SK-N-SH (cell line): ENCODE results near the gene CFAP69. TPM values are rescaled to one million over a fixed set of nuclear protein-coding genes. Genes with fewer than 3 reads are reported as not detected.

Source experiments
- CTCF ChIA-PET: fragments of 300-600, 350-600 bp; formaldehyde crosslinking; extraction: SDS; loops from one replicate; lab custom pipeline; 2021; lab: Yijun Ruan, JAX
- POLR2A ChIA-PET: fragments of 350-600 bp; sonication (Branson Sonifier 250); formaldehyde crosslinking; extraction: SDS; loops from one replicate; lab custom pipeline; 2020; ENCODE audit warnings: antibody characterized with exemption, inconsistent platforms; lab: Yijun Ruan, JAX
- DNase-seq: peaks from one replicate; pipeline ENCODE4 v3.0.0; 2012
- H2AFZ ChIP-seq: fragments of 200-600 bp; sonication (generic); 2 replicates; pipeline ENCODE4 v1.8.1; 2016; ENCODE audit warnings: antibody characterized with exemption, mild to moderate bottlenecking, low read depth
- H3F3A ChIP-seq: fragments of 200-600 bp; sonication (generic); replicated peaks from 2 replicates; pipeline ENCODE3; 2016; ENCODE audit warnings: antibody characterized with exemption, mild to moderate bottlenecking; ENCODE audit not compliant: insufficient read depth
- H3K27ac ChIP-seq, 2 experiments: fragments of 200-500 bp in 1 of 2; fragments of 200-600 bp in 1 of 2; sonication (Bioruptor generic) in 1 of 2; sonication (generic), shearing (Covaris generic) in 1 of 2; 2 replicates each; pipeline versions ENCODE4 v1.5.1 to v1.6.1; 2014 to 2016; ENCODE audit warnings: low read depth in 2 of 2, inconsistent platforms in 1 of 2, low read length in 1 of 2, mild to moderate bottlenecking in 1 of 2, mixed read lengths in 1 of 2
- H3K27me3 ChIP-seq: fragments of 200-600 bp; sonication (generic), shearing (Covaris generic); 2 replicates; pipeline ENCODE4 v1.6.1; 2016; ENCODE audit warnings: mixed run types; ENCODE audit not compliant: insufficient read depth
- H3K36me3 ChIP-seq, 2 experiments: fragments of 200-500 bp in 1 of 2; fragments of 200-600 bp in 1 of 2; sonication (Bioruptor generic) in 1 of 2; sonication (generic) in 1 of 2; replicated peaks in 1 of 2; 2 replicates each; pipeline versions ENCODE3 to v1.5.1; 2014 to 2016; ENCODE audit warnings: low read length in 1 of 2, mild to moderate bottlenecking in 1 of 2; ENCODE audit not compliant: insufficient read depth in 2 of 2, control insufficient read depth in 1 of 2
- H3K4me1 ChIP-seq, 2 experiments: fragments of 200-500 bp in 1 of 2; fragments of 200-600 bp in 1 of 2; sonication (Bioruptor generic) in 1 of 2; sonication (generic), shearing (Covaris generic) in 1 of 2; 2 replicates each; pipeline versions ENCODE4 v1.5.1 to v1.6.1; 2014 to 2016; ENCODE audit warnings: low read depth in 1 of 2, low read length in 1 of 2, mixed run types in 1 of 2; ENCODE audit not compliant: insufficient read depth in 2 of 2, control insufficient read depth in 1 of 2
- H3K4me2 ChIP-seq: fragments of 200-600 bp; sonication (generic), shearing (Covaris generic); 2 replicates; pipeline ENCODE4 v1.6.1; 2017; ENCODE audit warnings: mixed run types
- H3K4me3 ChIP-seq, 2 experiments: fragments of 200-500 bp in 1 of 2; fragments of 200-600 bp in 1 of 2; sonication (Bioruptor generic) in 1 of 2; sonication (generic), shearing (Covaris generic) in 1 of 2; 2 replicates each; pipeline versions ENCODE4 v1.5.1 to v1.8.1; 2014 to 2016; ENCODE audit warnings: low read depth in 2 of 2, inconsistent platforms in 1 of 2, low read length in 1 of 2, mild to moderate bottlenecking in 1 of 2, mixed read lengths in 1 of 2, moderate library complexity in 1 of 2
- H3K79me2 ChIP-seq: fragments of 200-600 bp; sonication (generic); 2 replicates; pipeline ENCODE4 v1.8.1; 2017; ENCODE audit warnings: mild to moderate bottlenecking; ENCODE audit not compliant: insufficient read depth
- H3K9ac ChIP-seq: fragments of 200-600 bp; sonication (generic); 2 replicates; pipeline ENCODE4 v1.6.1; 2017; ENCODE audit warnings: mixed run types
- H3K9me2 ChIP-seq: fragments of 200-600 bp; sonication (generic); 2 replicates; pipeline ENCODE4 v1.6.1; 2017; ENCODE audit warnings: mixed run types
- H3K9me3 ChIP-seq: fragments of 200-600 bp; sonication (generic); 2 replicates; pipeline ENCODE4 v1.6.1; 2017; ENCODE audit warnings: mixed run types, mild to moderate bottlenecking, moderate library complexity
- H4K20me1 ChIP-seq: fragments of 200-600 bp; sonication (generic); 2 replicates; pipeline ENCODE4 v1.6.1; 2017; ENCODE audit warnings: mild to moderate bottlenecking, mixed run types; ENCODE audit not compliant: insufficient read depth
- ELF1 ChIP-seq: IDR thresholded peaks from 2 replicates; pipeline ENCODE4 v1.4.0; 2012
- FOSL2 ChIP-seq: IDR thresholded peaks from 2 replicates; pipeline ENCODE4 v1.4.0; 2012; ENCODE audit warnings: low read depth, mild to moderate bottlenecking, moderate library complexity, borderline replicate concordance
- FOXM1 ChIP-seq: IDR thresholded peaks from 2 replicates; pipeline ENCODE4 v1.4.0; 2012; ENCODE audit warnings: low read depth, mild to moderate bottlenecking
- GABPA ChIP-seq: IDR thresholded peaks from 2 replicates; pipeline ENCODE4 v1.4.0; 2012; ENCODE audit warnings: low read depth, mild to moderate bottlenecking
- JUND ChIP-seq: IDR thresholded peaks from 2 replicates; pipeline ENCODE4 v1.4.0; 2012
- MEF2A ChIP-seq: IDR thresholded peaks from 2 replicates; pipeline ENCODE4 v1.4.0; 2012; ENCODE audit warnings: low read depth, borderline replicate concordance
- NRF1 ChIP-seq: IDR thresholded peaks from 2 replicates; pipeline ENCODE4 v1.6.1; 2012; ENCODE audit warnings: low read depth, mild to moderate bottlenecking, low read length
- REST ChIP-seq: IDR thresholded peaks from 2 replicates; pipeline ENCODE4 v1.6.1; 2012; ENCODE audit warnings: mild to moderate bottlenecking, low read depth, low read length, moderate library complexity
- RFX5 ChIP-seq: IDR thresholded peaks from 2 replicates; pipeline ENCODE4 v1.6.1; 2012; ENCODE audit warnings: mild to moderate bottlenecking, improper control_type of control experiment, low read length
- TAF1 ChIP-seq: IDR thresholded peaks from 2 replicates; pipeline ENCODE4 v1.6.1; 2012; ENCODE audit warnings: low read depth, mild to moderate bottlenecking, low read length, moderate library complexity, borderline replicate concordance
- TEAD4 ChIP-seq: IDR thresholded peaks from 2 replicates; pipeline ENCODE4 v1.4.0; 2012; ENCODE audit warnings: mild to moderate bottlenecking, borderline replicate concordance; ENCODE audit not compliant: insufficient read depth
- YY1 ChIP-seq: IDR thresholded peaks from 2 replicates; pipeline ENCODE4 v1.4.0; 2012; ENCODE audit warnings: low read depth, mild to moderate bottlenecking
- WGBS: methylation state at CpG from one replicate; pipeline ENCODE4 v1.1.6; 2017; ENCODE audit warnings: low lambda C conversion rate; 5-methylcytosine and 5-hydroxymethylcytosine counted together
- polyA plus RNA-seq, 3 experiments: library from polyadenylated mRNA; depleted of rRNA; stranded (reverse); fragments of >200 nt; gene quantifications; 2 replicates each; pipeline ENCODE4 v1.2.3, GENCODE V29; 2012
- TF ChIP-seq, protein P1 (sequence below): IDR thresholded peaks from 2 replicates; pipeline ENCODE4 v1.4.0; 2012; ENCODE audit warnings: low read depth, borderline replicate concordance
- TF ChIP-seq, protein P2 (sequence below): IDR thresholded peaks from 2 replicates; pipeline ENCODE4 v1.4.0; 2012; ENCODE audit warnings: low read depth
- TF ChIP-seq, protein P3 (sequence below): fragments of 150-350 bp; IDR thresholded peaks from 2 replicates; pipeline ENCODE4 v1.6.1; 2017; ENCODE audit warnings: antibody characterized with exemption, low read length, low read depth, borderline replicate concordance
- TF ChIP-seq, protein P4 (sequence below): fragments of 200-600 bp; sonication (generic); IDR thresholded peaks from 2 replicates; pipeline ENCODE4 v1.6.1; 2017; ENCODE audit warnings: antibody characterized with exemption, mild to moderate bottlenecking, moderate library complexity
- TF ChIP-seq, protein P5 (sequence below): IDR thresholded peaks from 2 replicates; pipeline ENCODE4; 2012

The CFAP69 gene
- polyA plus RNA-seq, 1 of the 3 experiments (the other 2 are of a cell fraction) = 2.3 TPM

GRCh38 chr7:90224195-90224594 is 20.8 kb upstream of the CFAP69 start (continued):
- no peak for TF ChIP-seq FOSL2

GRCh38 chr7:90225181-90225580 is 19.8 kb upstream of the CFAP69 start:
- POLR2A ChIA-PET = no interaction called here
- Histone ChIP-seq H2AFZ (no peak overlapping the region), H3K36me3 (peaks cover 14 to 29% of the 10 kb centered on the region in 2 experiments), H3K4me3 (no peak overlapping the region), H3K9me2 (no peaks in the 10 kb centered on the region), H3K9me3 (no peaks in the 10 kb centered on the region), H3K27ac (no peak overlapping the region), H3K79me2 (peaks cover 3% of the 10 kb centered on the region; the same call in 1 of the 2 replicates), H3K27me3 (no peaks in the 10 kb centered on the region), H3K9ac (no peak overlapping the region), H3K4me2 (no peak overlapping the region), H3K4me1 (peaks cover 4 to 17% of the 10 kb centered on the region in 2 experiments; a peak in 3 of 4 replicates), H4K20me1 (no peaks in the 10 kb centered on the region), H3F3A (peaks cover 8% of the 10 kb centered on the region)
- no peak for DNase-seq
- WGBS = 79% methylated on average over 3 of the region's 3 CpGs
- CTCF ChIA-PET = interaction anchor here (0.7 to 2.0 kb wide), 3 partner anchors 12 to 203 kb away, joined by 3 to 6 read pairs (median 4); partner anchors contain the start of gene STEAP2
- TF ChIP-seq, protein P1, sequence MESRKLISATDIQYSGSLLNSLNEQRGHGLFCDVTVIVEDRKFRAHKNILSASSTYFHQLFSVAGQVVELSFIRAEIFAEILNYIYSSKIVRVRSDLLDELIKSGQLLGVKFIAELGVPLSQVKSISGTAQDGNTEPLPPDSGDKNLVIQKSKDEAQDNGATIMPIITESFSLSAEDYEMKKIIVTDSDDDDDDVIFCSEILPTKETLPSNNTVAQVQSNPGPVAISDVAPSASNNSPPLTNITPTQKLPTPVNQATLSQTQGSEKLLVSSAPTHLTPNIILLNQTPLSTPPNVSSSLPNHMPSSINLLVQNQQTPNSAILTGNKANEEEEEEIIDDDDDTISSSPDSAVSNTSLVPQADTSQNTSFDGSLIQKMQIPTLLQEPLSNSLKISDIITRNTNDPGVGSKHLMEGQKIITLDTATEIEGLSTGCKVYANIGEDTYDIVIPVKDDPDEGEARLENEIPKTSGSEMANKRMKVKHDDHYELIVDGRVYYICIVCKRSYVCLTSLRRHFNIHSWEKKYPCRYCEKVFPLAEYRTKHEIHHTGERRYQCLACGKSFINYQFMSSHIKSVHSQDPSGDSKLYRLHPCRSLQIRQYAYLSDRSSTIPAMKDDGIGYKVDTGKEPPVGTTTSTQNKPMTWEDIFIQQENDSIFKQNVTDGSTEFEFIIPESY = no peak
- TF ChIP-seq, protein P2, sequence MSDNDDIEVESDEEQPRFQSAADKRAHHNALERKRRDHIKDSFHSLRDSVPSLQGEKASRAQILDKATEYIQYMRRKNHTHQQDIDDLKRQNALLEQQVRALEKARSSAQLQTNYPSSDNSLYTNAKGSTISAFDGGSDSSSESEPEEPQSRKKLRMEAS = no peak
- no peak for TF ChIP-seq TEAD4
- no peak for TF ChIP-seq JUND
- no peak for TF ChIP-seq FOXM1
- TF ChIP-seq RFX5 = no peak
- TF ChIP-seq, protein P3, sequence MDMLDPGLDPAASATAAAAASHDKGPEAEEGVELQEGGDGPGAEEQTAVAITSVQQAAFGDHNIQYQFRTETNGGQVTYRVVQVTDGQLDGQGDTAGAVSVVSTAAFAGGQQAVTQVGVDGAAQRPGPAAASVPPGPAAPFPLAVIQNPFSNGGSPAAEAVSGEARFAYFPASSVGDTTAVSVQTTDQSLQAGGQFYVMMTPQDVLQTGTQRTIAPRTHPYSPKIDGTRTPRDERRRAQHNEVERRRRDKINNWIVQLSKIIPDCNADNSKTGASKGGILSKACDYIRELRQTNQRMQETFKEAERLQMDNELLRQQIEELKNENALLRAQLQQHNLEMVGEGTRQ = no peak
- TF ChIP-seq, protein P4, sequence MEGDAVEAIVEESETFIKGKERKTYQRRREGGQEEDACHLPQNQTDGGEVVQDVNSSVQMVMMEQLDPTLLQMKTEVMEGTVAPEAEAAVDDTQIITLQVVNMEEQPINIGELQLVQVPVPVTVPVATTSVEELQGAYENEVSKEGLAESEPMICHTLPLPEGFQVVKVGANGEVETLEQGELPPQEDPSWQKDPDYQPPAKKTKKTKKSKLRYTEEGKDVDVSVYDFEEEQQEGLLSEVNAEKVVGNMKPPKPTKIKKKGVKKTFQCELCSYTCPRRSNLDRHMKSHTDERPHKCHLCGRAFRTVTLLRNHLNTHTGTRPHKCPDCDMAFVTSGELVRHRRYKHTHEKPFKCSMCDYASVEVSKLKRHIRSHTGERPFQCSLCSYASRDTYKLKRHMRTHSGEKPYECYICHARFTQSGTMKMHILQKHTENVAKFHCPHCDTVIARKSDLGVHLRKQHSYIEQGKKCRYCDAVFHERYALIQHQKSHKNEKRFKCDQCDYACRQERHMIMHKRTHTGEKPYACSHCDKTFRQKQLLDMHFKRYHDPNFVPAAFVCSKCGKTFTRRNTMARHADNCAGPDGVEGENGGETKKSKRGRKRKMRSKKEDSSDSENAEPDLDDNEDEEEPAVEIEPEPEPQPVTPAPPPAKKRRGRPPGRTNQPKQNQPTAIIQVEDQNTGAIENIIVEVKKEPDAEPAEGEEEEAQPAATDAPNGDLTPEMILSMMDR = no peak
- TF ChIP-seq YY1 = no peak
- TF ChIP-seq, protein P5, sequence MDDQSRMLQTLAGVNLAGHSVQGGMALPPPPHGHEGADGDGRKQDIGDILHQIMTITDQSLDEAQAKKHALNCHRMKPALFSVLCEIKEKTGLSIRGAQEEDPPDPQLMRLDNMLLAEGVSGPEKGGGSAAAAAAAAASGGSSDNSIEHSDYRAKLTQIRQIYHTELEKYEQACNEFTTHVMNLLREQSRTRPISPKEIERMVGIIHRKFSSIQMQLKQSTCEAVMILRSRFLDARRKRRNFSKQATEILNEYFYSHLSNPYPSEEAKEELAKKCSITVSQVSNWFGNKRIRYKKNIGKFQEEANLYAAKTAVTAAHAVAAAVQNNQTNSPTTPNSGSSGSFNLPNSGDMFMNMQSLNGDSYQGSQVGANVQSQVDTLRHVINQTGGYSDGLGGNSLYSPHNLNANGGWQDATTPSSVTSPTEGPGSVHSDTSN = no peak
- TF ChIP-seq MEF2A = no peak
- no peak for TF ChIP-seq NRF1
- no peak for TF ChIP-seq REST
- no peak for TF ChIP-seq GABPA
- no peak for TF ChIP-seq TAF1
- TF ChIP-seq ELF1 = no peak
